Tibial nerve (tissue), 4 donors: ENCODE measurements around the gene DDTL.
"Not testable (repeated sequence)": the region's sequence is repeated elsewhere in the genome, so short reads cannot be mapped to it uniquely, and the experiment has no call there.

Experiments
- CTCF ChIP-seq, 5 experiments: fragments of 200-600 bp in 3 of 5; fragments of 450-650 bp in 2 of 5; sonication (generic) in 3 of 5; IDR thresholded peaks; one replicate each; pipeline ENCODE4 v1.5.1; 2016 to 2019; ENCODE audit warnings: antibody characterized with exemption in 5 of 5, mild to moderate bottlenecking in 3 of 5, moderate library complexity in 2 of 5
- EP300 ChIP-seq, 2 donors: sonication (generic); formaldehyde crosslinking; IDR thresholded peaks; one replicate each; pipeline ENCODE4 v1.6.1; 2017; ENCODE audit warnings: antibody characterized with exemption in 2 of 2, mild to moderate bottlenecking in 1 of 2
- POLR2A ChIP-seq, 2 donors: fragments of 450-650 bp; IDR thresholded peaks; one replicate each; pipeline ENCODE4 v1.6.1; 2017; ENCODE audit warnings: antibody characterized with exemption in 2 of 2, mild to moderate bottlenecking in 2 of 2, moderate library complexity in 2 of 2

- TF ChIP-seq CTCF, POLR2A, EP300 (IDR thresholded peaks at IDR 0.05): not testable (repeated sequence)
Observed at GRCh38 chr22:23954193-23954990, 12.3 kb upstream of the DDTL start.
